BLaER1 treated with 17β-estradiol and CSF1 and Interleukin-3, amounts not matched to agents 10 nM and 100 nM (cell line): Measurements from ENCODE around the gene PTPRK.
A peak's percentile ranks its signal among the peaks of the same experiment; 100 is the strongest.

Experiments used
- H3K27ac ChIP-seq, 11 experiments: shearing (Covaris generic); formaldehyde crosslinking; 2 replicates each; pipeline ENCODE4 v1.8.1; 2022
- H3K27me3 ChIP-seq, 11 experiments: shearing (Covaris generic); formaldehyde crosslinking; 2 replicates each; pipeline ENCODE4 v1.8.1; 2022
- H3K36me3 ChIP-seq, 11 experiments: shearing (Covaris generic); formaldehyde crosslinking; 2 replicates each; pipeline ENCODE4 v1.8.1; 2022
- H3K4me1 ChIP-seq, 10 experiments: shearing (Covaris generic); formaldehyde crosslinking; 2 replicates each; pipeline ENCODE4 v1.8.1; 2022
- H3K4me2 ChIP-seq, 11 experiments: shearing (Covaris generic); formaldehyde crosslinking; 2 replicates each; pipeline ENCODE4 v1.8.1; 2022
- H3K4me3 ChIP-seq, 10 experiments: shearing (Covaris generic); formaldehyde crosslinking; 2 replicates each; pipeline ENCODE4 v1.8.1; 2022
- H3K9ac ChIP-seq, 11 experiments: shearing (Covaris generic); formaldehyde crosslinking; 2 replicates each; pipeline ENCODE4 v1.8.1; 2022
- H3K9me3 ChIP-seq, 11 experiments: shearing (Covaris generic); formaldehyde crosslinking; replicated peaks in 1 of 11; 2 replicates each; pipeline ENCODE4 v1.8.1; 2022
- H4K20me1 ChIP-seq, 11 experiments: shearing (Covaris generic); formaldehyde crosslinking; 2 replicates each; pipeline ENCODE4 v1.8.1; 2022
- Cebpa-rat ChIP-seq, 11 experiments: shearing (Covaris generic); IDR thresholded peaks; 2 replicates each; pipeline ENCODE4 v1.8.1; 2022

The PTPRK gene

GRCh38 chr6:127976796-127977195 is 543.6 kb downstream of the PTPRK start:
- no peak overlapping the region for H3K9ac ChIP-seq
- H3K4me3 ChIP-seq: no peak overlapping the region
- H3K9me3 ChIP-seq: no peaks in the 10 kb centered on the region
- H3K4me1 ChIP-seq: peaks cover 0 to 19% (median under 1%) of the 10 kb centered on the region in 10 experiments; a peak in 5 of 20 replicates
- no peaks in the 10 kb centered on the region for H3K27me3 ChIP-seq
- no peaks in the 10 kb centered on the region for H4K20me1 ChIP-seq
- no peak overlapping the region for H3K27ac ChIP-seq
- H3K36me3 ChIP-seq: peaks cover 0 to 67% (median 9%) of the 10 kb centered on the region in 11 experiments; a peak in 11 of 22 replicates
- H3K4me2 ChIP-seq: no peak overlapping the region
- no peak for TF ChIP-seq Cebpa-rat (IDR thresholded peaks at IDR 0.05)

GRCh38 chr6:127976111-127976510 is 544.3 kb downstream of the PTPRK start:
- Histone ChIP-seq H3K4me1 (peaks cover 0 to 19% (median 2%) of the 10 kb centered on the region in 10 experiments; a peak in 5 of 20 replicates), H3K4me2 (no peak overlapping the region), H3K9me3 (no peaks in the 10 kb centered on the region), H3K27ac (no peak overlapping the region), H3K4me3 (no peak overlapping the region), H3K27me3 (no peaks in the 10 kb centered on the region), H4K20me1 (no peaks in the 10 kb centered on the region), H3K36me3 (peaks cover 0 to 60% (median 9%) of the 10 kb centered on the region in 11 experiments; a peak in 11 of 22 replicates), H3K9ac (no peak overlapping the region)
- TF ChIP-seq Cebpa-rat (IDR thresholded peaks at IDR 0.05): no peak

DNA sequence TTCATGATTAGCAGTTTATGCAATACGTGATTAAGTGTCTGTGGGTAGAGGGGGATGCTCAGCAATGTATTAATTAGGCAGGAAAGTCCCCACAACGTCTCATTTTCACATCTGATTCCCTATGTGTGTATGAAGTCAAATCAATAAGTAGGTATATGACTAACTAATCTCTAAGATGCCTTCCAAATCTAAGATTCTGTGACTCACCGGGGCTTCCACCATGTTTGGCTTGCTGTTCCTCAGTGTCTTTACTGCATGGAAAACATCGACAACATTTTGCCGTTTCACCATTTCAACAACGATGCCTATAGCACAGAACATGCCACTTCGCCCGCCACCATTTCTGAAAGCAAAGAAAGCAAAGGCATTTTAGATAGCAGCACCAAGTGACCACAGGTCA is 547.6 kb downstream of the PTPRK start:
- Histone ChIP-seq H3K4me3 (no peak overlapping the region), H3K9ac (no peak overlapping the region), H3K4me1 (peaks cover 0 to 9% (median under 1%) of the 10 kb centered on the region in 10 experiments; a peak in 5 of 20 replicates), H3K27ac (no peak overlapping the region), H3K9me3 (no peaks in the 10 kb centered on the region), H3K36me3 (peaks cover 0 to 47% (median 9%) of the 10 kb centered on the region in 11 experiments; a peak in 10 of 22 replicates), H3K4me2 (no peak overlapping the region), H3K27me3 (no peaks in the 10 kb centered on the region), H4K20me1 (no peaks in the 10 kb centered on the region)
- no peak for TF ChIP-seq Cebpa-rat (IDR thresholded peaks at IDR 0.05)

GRCh38 chr6:127971945-127972391 is 548.4 kb downstream of the PTPRK start:
- 0 out of 22 replicates have a peak overlapping the region, but pooled peaks of 2 of the 11 experiments have one; percentile 0 to 6 for H3K4me2 ChIP-seq
- no peaks in the 10 kb centered on the region for H3K9me3 ChIP-seq
- TF ChIP-seq Cebpa-rat (IDR thresholded peaks at IDR 0.05): no peak
- no peak overlapping the region for H3K9ac ChIP-seq
- no peaks in the 10 kb centered on the region for H3K27me3 ChIP-seq
- H3K36me3 ChIP-seq: peaks cover 0 to 44% (median 9%) of the 10 kb centered on the region in 11 experiments; a peak in 10 of 22 replicates
- H4K20me1 ChIP-seq: no peaks in the 10 kb centered on the region
- H3K27ac ChIP-seq: no peak overlapping the region
- H3K4me3 ChIP-seq: no peak overlapping the region
- H3K4me1 ChIP-seq: peaks cover 0 to 9% (median 0%) of the 10 kb centered on the region in 10 experiments; a peak in 4 of 20 replicates

DNA sequence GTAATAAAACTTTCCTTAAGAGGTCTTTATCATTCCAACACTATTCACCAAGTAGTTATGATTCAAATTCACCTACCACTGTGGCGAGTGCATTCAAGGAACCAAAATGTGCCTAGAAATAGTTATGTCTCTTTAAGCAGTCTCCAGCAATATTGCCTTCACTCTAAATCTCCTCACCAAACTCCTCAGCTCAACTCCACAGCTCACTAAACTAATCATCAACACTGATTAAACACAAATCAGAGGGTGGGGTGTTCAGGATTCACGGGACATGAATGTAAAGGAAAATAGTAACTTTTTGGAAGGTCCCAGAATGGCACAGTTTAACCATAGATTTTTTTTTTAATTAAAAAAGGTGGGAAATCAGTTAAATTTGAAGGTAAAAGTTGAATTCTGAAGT is 549.0 kb downstream of the PTPRK start:
- Histone ChIP-seq H3K4me2 (no peak overlapping the region), H3K4me3 (no peak overlapping the region), H3K27me3 (no peaks in the 10 kb centered on the region), H4K20me1 (no peaks in the 10 kb centered on the region), H3K9ac (no peak overlapping the region), H3K4me1 (peaks cover 0 to 9% (median 0%) of the 10 kb centered on the region in 10 experiments; a peak in 4 of 20 replicates), H3K36me3 (peaks cover 0 to 38% (median 6%) of the 10 kb centered on the region in 11 experiments; a peak in 10 of 22 replicates), H3K9me3 (no peaks in the 10 kb centered on the region), H3K27ac (no peak overlapping the region)
- no peak for TF ChIP-seq Cebpa-rat (IDR thresholded peaks at IDR 0.05)

GRCh38 chr6:127969701-127970100 is 550.7 kb downstream of the PTPRK start:
- no peak overlapping the region for H3K9ac ChIP-seq
- H3K4me3 ChIP-seq: no peak overlapping the region
- no peaks in the 10 kb centered on the region for H4K20me1 ChIP-seq
- H3K9me3 ChIP-seq: no peaks in the 10 kb centered on the region
- H3K27me3 ChIP-seq: no peaks in the 10 kb centered on the region
- no peak overlapping the region for H3K27ac ChIP-seq
- H3K36me3 ChIP-seq: peaks cover 0 to 29% (median 0%) of the 10 kb centered on the region in 11 experiments; a peak in 5 of 22 replicates
- no peak overlapping the region for H3K4me2 ChIP-seq
- no peak for TF ChIP-seq Cebpa-rat (IDR thresholded peaks at IDR 0.05)
- H3K4me1 ChIP-seq: peaks cover 0 to 4% (median 0%) of the 10 kb centered on the region in 10 experiments; a peak in 4 of 20 replicates

DNA sequence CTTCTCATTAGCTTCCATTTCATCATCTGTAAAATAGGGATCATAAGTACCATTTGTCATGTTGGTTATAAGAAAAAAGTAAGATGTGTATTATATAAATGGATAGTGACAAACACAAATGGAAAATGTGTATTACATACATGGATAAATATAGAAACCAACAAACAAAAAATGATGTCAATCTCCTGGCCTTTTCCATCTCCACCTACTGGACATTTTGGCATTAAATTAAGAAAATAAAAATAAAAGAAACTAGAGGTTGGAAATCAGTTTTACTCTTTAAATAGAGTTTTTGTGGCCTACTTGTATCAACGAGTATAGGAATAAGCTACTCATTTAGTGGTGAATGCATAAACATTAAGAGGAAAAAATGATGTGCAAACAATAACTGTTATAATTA is 552.0 kb downstream of the PTPRK start:
- Histone ChIP-seq H3K4me2 (no peak overlapping the region), H3K4me3 (no peak overlapping the region), H3K27me3 (no peaks in the 10 kb centered on the region), H4K20me1 (no peaks in the 10 kb centered on the region), H3K36me3 (peaks cover 0 to 26% (median 0%) of the 10 kb centered on the region in 11 experiments; a peak in 5 of 22 replicates), H3K27ac (no peak overlapping the region), H3K9ac (no peak overlapping the region), H3K4me1 (peaks cover 0 to 4% (median 0%) of the 10 kb centered on the region in 10 experiments; a peak in 3 of 20 replicates), H3K9me3 (no peaks in the 10 kb centered on the region)
- TF ChIP-seq Cebpa-rat (IDR thresholded peaks at IDR 0.05): no peak

DNA sequence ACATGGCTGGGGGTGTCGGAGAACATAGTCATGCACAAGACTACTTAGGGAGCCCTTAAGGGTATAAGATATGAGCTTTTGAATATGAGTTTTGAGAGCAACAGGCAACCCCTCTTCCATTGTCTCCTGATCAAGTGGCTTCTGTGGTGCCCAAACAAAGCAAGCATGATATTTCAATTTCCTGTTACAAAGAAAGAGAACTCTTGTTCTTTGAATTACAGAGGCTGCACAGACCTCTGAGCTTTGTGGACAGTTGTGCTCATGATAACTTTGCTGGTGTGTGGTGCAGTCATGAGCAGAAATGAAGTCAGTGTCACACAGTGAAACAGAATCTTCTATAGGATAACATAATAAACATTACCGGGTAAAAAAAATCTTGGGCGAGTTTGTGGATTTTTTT is 552.7 kb downstream of the PTPRK start:
- Histone ChIP-seq H3K36me3 (peaks cover 0 to 20% (median 0%) of the 10 kb centered on the region in 11 experiments; a peak in 5 of 22 replicates), H3K4me1 (peaks cover 0 to 4% (median 0%) of the 10 kb centered on the region in 10 experiments; a peak in 3 of 20 replicates), H3K9me3 (no peaks in the 10 kb centered on the region), H3K4me2 (no peak overlapping the region), H3K4me3 (no peak overlapping the region), H3K9ac (no peak overlapping the region), H4K20me1 (no peaks in the 10 kb centered on the region), H3K27me3 (no peaks in the 10 kb centered on the region), H3K27ac (no peak overlapping the region)
- no peak for TF ChIP-seq Cebpa-rat (IDR thresholded peaks at IDR 0.05)

DNA sequence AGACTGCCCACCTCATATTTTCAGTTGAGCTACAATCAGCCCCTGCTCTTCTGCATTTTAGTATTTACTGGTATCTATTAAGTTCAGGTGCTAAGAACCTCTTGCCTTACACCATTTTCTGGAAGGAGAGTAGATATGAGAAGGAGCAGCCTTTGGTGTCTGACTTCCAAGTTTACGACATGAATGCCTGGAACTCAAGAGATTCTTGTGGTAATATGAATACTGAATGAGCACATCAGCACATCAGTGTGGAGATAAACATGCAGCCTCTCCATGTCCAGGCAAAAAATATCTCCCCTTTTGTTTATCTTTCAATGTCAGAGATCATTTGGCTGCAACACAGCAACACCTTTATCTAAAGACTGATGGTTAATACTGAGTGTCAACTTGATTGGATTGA is 553.8 kb downstream of the PTPRK start:
- no peaks in the 10 kb centered on the region for H4K20me1 ChIP-seq
- peaks cover 0 to 16% (median 0%) of the 10 kb centered on the region in 11 experiments; a peak in 2 of 22 replicates for H3K36me3 ChIP-seq
- no peaks in the 10 kb centered on the region for H3K27me3 ChIP-seq
- H3K27ac ChIP-seq: no peak overlapping the region
- no peak overlapping the region for H3K4me2 ChIP-seq
- no peak for TF ChIP-seq Cebpa-rat (IDR thresholded peaks at IDR 0.05)
- no peak overlapping the region for H3K4me3 ChIP-seq
- H3K9me3 ChIP-seq: no peaks in the 10 kb centered on the region
- no peaks in the 10 kb centered on the region for H3K4me1 ChIP-seq
- no peak overlapping the region for H3K9ac ChIP-seq

DNA sequence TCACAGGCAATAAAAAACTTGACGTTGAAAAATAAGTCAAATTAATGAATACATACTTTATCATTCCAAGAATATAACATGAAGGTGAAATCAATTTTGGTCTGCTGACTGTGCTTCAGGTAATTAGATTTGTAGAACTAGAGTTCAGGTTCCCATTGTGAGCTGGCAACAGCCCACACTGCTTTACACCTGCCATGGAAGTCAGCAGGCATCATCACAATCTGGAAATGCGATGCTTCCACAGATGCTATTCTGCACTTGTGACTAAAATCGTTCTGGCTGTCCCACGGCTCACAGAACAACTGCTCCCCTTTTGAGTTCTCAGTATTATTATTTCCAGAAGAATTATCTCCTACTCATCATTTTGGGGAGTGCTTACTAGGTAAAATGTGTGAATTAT is 556.9 kb downstream of the PTPRK start:
- TF ChIP-seq Cebpa-rat (IDR thresholded peaks at IDR 0.05): no peak
- Histone ChIP-seq H4K20me1 (no peaks in the 10 kb centered on the region), H3K9me3 (no peaks in the 10 kb centered on the region), H3K36me3 (0 out of 22 replicates have a peak, but pooled peaks cover 0 to 5% (median 0%) of the 10 kb centered on the region in 11 experiments), H3K9ac (no peak overlapping the region), H3K27me3 (no peaks in the 10 kb centered on the region), H3K4me1 (no peaks in the 10 kb centered on the region), H3K27ac (no peak overlapping the region), H3K4me3 (no peak overlapping the region), H3K4me2 (no peak overlapping the region)
